Esophagus (tissue), 2 donors: ENCODE data around the gene ALCAM. TPM values are rescaled to one million over a fixed set of nuclear protein-coding genes. Genes with fewer than 3 reads are reported as not detected.

ENCODE experiments used
- H3K27ac ChIP-seq, 2 donors: one replicate each; pipeline ENCODE4 v1.5.1; 2013; ENCODE audit warnings: low read depth in 2 of 2, mild to moderate bottlenecking in 2 of 2, inconsistent platforms in 1 of 2, low read length in 1 of 2, moderate library complexity in 1 of 2
- H3K27me3 ChIP-seq, 2 donors: one replicate each; pipeline ENCODE4 v1.6.1; 2013; ENCODE audit warnings: low read length in 2 of 2, control low read depth in 1 of 2, mild to moderate bottlenecking in 1 of 2; ENCODE audit not compliant: insufficient read depth in 2 of 2, control insufficient read depth in 1 of 2
- H3K36me3 ChIP-seq, 2 donors: one replicate each; pipeline ENCODE4 v1.6.1; 2013; ENCODE audit warnings: low read length in 1 of 2; ENCODE audit not compliant: control insufficient read depth in 2 of 2, insufficient read depth in 2 of 2
- H3K4me1 ChIP-seq, 2 donors: one replicate each; pipeline ENCODE4 v1.6.1; 2013; ENCODE audit warnings: low read length in 1 of 2; ENCODE audit not compliant: control insufficient read depth in 2 of 2, insufficient read depth in 2 of 2
- H3K4me3 ChIP-seq, 2 donors: one replicate each; pipeline ENCODE4 v1.5.1; 2013; ENCODE audit warnings: low read length in 2 of 2, mild to moderate bottlenecking in 2 of 2, low read depth in 1 of 2, moderate library complexity in 1 of 2
- H3K9me3 ChIP-seq, 2 donors: one replicate each; pipeline ENCODE4 v1.6.1; 2013; ENCODE audit warnings: mild to moderate bottlenecking in 2 of 2, low read depth in 1 of 2, low read length in 1 of 2, moderate library complexity in 1 of 2; ENCODE audit not compliant: control insufficient read depth in 2 of 2, insufficient read depth in 1 of 2
- WGBS, 2 donors: extraction: QIAGEN DNeasy Blood & Tissue Kit; methylation state at CpG; one replicate each; pipeline ENCODE4 v1.1.7; 2013; 5-methylcytosine and 5-hydroxymethylcytosine counted together
- polyA plus RNA-seq, 2 donors: library from polyadenylated mRNA; stranded (reverse); fragments of 200-250 nt; gene quantifications; one replicate each; pipeline ENCODE4 v1.2.3, GENCODE V29; 2013
- donor health status: healthy with polysubstance abuse.
- donor health status: Bipolar disorder and iron deficiency.

ALCAM gene
- polyA plus RNA-seq, 2 donors: 3.3 to 5.4 TPM

GRCh38 chr3:105354429-105354828 lies 12.3 kb upstream of the ALCAM start:
- Histone ChIP-seq H3K36me3 (no peaks in the 10 kb centered on the region), H3K27me3 (no peaks in the 10 kb centered on the region), H3K27ac (no peak overlapping the region), H3K4me3 (no peak overlapping the region), H3K9me3 (no peaks in the 10 kb centered on the region), H3K4me1 (peaks cover 0 to 3% of the 10 kb centered on the region in 2 donors)
- whole genome bisulfite sequencing, 2 donors: 82 to 85% methylated on average over 3 of the region's 3 CpGs

- 53 to 63% methylated on average over 2 of the region's 2 CpGs for WGBS, 2 donors
- Histone ChIP-seq H3K27me3 (no peaks in the 10 kb centered on the region), H3K36me3 (no peaks in the 10 kb centered on the region), H3K27ac (no peak overlapping the region), H3K9me3 (no peaks in the 10 kb centered on the region), H3K4me3 (no peak overlapping the region), H3K4me1 (peaks cover 0 to 3% of the 10 kb centered on the region in 2 donors)
Measured at GRCh38 chr3:105355408-105356061, 11.2 kb upstream of the ALCAM start.

GRCh38 chr3:105356396-105356795 lies 10.3 kb upstream of the ALCAM start:
- H3K27me3 ChIP-seq: no peaks in the 10 kb centered on the region
- H3K4me1 ChIP-seq: peaks cover 0 to 3% of the 10 kb centered on the region in 2 donors
- no peaks in the 10 kb centered on the region for H3K9me3 ChIP-seq
- 90% methylated on average over 2 of the region's 2 CpGs for WGBS, 2 donors
- H3K27ac ChIP-seq: no peak overlapping the region
- H3K36me3 ChIP-seq: no peaks in the 10 kb centered on the region
- H3K4me3 ChIP-seq: no peak overlapping the region

GRCh38 chr3:105356988-105357387 lies 9.7 kb upstream of the ALCAM start:
- Histone ChIP-seq H3K4me3 (no peak overlapping the region), H3K9me3 (no peaks in the 10 kb centered on the region), H3K27ac (no peak overlapping the region), H3K27me3 (no peaks in the 10 kb centered on the region), H3K4me1 (peaks cover 0 to 3% of the 10 kb centered on the region in 2 donors), H3K36me3 (no peaks in the 10 kb centered on the region)
- 84 to 89% methylated on average over 1 of the region's 1 CpG for WGBS, 2 donors

- Histone ChIP-seq H3K27me3 (no peaks in the 10 kb centered on the region), H3K4me1 (no peaks in the 10 kb centered on the region), H3K36me3 (no peaks in the 10 kb centered on the region), H3K27ac (no peak overlapping the region), H3K4me3 (no peak overlapping the region), H3K9me3 (no peaks in the 10 kb centered on the region)
- 78 to 80% methylated on average over 5 of the region's 5 CpGs for WGBS, 2 donors
Measured at GRCh38 chr3:105359098-105359762, 7.5 kb upstream of the ALCAM start.

- Histone ChIP-seq H3K27ac (no peak overlapping the region), H3K27me3 (no peaks in the 10 kb centered on the region), H3K36me3 (no peaks in the 10 kb centered on the region), H3K4me3 (no peak overlapping the region), H3K9me3 (no peaks in the 10 kb centered on the region), H3K4me1 (no peaks in the 10 kb centered on the region)
- WGBS, 2 donors: 80 to 87% methylated on average over 2 of the region's 2 CpGs
Measured at GRCh38 chr3:105360003-105360402, 6.7 kb upstream of the ALCAM start.

- Histone ChIP-seq H3K27ac (no peak overlapping the region), H3K9me3 (no peaks in the 10 kb centered on the region), H3K4me3 (no peak overlapping the region), H3K4me1 (no peaks in the 10 kb centered on the region), H3K27me3 (no peaks in the 10 kb centered on the region), H3K36me3 (no peaks in the 10 kb centered on the region)
- WGBS, 2 donors: 67 to 80% methylated on average over 1 of the region's 1 CpG
Measured at GRCh38 chr3:105362021-105362665, 4.6 kb upstream of the ALCAM start.

GRCh38 chr3:105364128-105364527 lies 2.6 kb upstream of the ALCAM start:
- no peaks in the 10 kb centered on the region for H3K27me3 ChIP-seq
- no peaks in the 10 kb centered on the region for H3K9me3 ChIP-seq
- H3K4me3 ChIP-seq: no peak overlapping the region
- H3K36me3 ChIP-seq: no peaks in the 10 kb centered on the region
- WGBS, 2 donors: 81 to 89% methylated on average over 4 of the region's 4 CpGs
- peaks cover 0 to 2% of the 10 kb centered on the region in 2 donors for H3K4me1 ChIP-seq
- no peak overlapping the region for H3K27ac ChIP-seq

GRCh38 chr3:105365081-105365390 lies 1.7 kb upstream of the ALCAM start:
- H3K9me3 ChIP-seq: no peaks in the 10 kb centered on the region
- WGBS, 2 donors: 54 to 57% methylated on average over 5 of the region's 5 CpGs
- peaks cover 0 to 2% of the 10 kb centered on the region in 2 donors for H3K4me1 ChIP-seq
- H3K36me3 ChIP-seq: no peaks in the 10 kb centered on the region
- H3K27ac ChIP-seq: no peak overlapping the region
- no peaks in the 10 kb centered on the region for H3K27me3 ChIP-seq
- H3K4me3 ChIP-seq: no peak overlapping the region
